Measurements from ENCODE around the gene GPR75.

The GPR75 gene

DNA sequence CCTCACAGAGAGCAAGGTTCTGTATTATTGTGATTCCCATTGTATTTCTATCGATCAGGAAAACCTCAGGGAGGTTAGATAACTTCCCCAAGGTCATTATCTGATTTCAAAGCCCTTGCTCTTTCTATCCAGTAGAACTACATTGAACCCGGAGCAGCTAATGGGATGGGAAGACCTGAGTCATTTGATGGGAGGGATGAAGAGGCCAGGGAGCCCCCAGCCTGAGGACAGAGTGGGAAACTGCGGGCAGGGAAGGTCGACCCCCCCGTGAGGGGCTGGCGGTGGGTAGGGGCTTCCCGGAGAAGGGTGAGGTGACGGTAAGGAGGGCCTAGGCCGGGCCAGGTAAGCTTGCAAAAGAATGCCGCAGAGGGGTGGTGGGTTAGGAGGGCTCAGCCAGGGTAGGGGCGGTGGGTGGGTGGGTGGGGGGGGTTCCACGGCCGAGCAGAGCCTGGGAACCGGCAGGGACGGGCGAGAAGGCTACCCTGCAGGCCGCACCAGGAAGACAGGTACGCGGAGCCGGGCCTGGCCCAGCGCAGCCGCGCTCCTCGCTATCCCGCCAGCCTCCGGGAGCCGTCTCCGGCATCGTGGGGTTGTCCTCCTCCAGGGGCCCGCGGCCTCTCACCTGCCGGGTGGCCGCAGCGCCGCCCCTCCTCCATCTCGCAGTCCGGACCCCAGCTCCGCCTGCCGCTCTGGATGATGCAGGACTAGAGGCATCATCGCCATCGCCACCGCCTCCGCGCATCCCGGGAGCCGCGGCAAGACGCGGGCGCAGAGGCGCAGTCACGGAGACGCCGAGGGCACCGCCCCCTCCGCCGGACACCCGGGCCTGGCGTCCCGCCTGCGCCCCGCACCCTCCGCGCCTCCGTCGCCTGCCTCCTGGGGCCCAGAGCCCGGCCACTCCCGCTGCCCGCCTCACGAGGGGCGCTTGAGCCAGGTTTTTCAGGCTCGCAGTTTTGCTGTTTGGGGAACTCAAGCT lies at the start of gene GPR75:
GPR75 (minus strand) TSS at position 762 of the 976 bp plus-strand sequence. CDS start 5,211 bp downstream, outside the sequence.
- DNase-seq = no peak

DNA sequence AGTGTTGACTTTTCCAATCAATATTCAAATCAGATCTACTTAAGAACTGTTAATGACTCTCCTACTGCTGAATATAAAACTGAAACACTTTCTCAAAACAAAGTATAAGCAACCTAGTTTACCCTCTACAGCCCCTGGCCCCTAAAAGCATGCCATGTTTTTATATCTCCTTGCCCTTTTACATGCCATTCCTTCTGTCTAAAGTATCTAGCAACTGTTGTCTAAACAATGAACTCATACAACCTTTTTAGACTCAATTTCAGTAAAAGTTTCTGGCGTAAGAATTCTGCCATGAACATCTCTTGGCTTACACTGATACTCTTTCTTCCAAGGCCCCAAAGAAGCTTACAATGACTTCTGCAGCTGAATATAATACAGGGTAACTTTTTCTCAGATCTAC lies 47.8 kb upstream of the GPR75 start:
- no peak for DNase-seq

DNA sequence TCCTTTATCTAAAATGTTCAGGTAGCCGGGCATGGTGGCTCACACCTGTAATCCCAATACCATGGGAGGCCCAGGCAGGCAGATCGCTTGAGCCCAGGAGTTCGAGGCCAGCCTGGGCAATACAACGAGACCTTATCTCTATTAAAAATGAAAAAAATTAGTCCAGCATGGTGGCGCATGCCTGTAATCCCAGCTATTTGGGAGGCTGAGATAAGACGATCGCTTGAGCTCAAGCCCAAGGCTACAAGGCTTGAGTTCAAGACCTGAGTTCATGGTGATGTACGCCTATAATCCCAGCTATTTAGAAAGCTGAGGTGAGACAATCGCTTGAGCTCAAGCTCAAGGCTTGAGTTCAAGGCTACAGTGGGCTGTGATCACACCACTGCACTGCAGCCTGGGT lies 45.6 kb upstream of the GPR75 start:
- no peak for DNase-seq

DNA sequence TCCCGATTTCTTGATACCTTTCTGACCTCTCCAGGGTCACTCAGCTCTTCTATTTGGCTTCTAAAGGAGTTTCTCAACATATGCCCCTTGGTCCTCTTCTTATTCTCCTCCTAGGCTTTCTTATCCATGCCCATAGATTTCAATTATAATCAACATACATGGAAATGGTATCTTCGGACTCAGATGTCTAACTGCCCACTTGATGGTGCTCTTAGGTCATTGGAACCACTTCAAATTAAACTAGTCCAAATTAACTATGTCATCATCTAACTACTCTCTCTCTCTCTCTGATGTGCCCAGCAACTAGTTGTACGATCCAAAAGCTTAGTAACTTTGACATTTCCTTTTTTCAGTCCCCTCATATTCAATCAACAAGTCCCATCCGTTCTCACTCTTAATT lies 43.2 kb upstream of the GPR75 start:
- DNase-seq = no peak

DNA sequence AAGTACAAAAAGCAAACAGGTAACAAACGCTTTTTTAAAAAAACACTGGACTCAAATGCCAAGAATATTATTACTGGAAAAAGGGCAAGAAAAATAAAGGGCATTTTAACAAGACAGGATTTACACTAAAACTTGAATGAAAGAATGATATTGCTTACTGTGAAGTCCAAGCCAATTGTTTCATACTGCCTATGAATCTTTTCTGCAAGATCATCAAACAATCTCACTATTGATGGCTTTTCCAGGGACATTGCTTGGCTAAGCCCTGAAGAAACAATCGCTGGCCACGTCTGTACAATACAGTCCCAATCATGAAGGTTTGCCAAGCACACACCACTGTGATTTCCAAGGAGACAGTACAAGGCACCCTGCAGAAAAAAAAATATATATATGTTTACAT lies 41.4 kb upstream of the GPR75 start:
- DNase-seq = no peak

DNA sequence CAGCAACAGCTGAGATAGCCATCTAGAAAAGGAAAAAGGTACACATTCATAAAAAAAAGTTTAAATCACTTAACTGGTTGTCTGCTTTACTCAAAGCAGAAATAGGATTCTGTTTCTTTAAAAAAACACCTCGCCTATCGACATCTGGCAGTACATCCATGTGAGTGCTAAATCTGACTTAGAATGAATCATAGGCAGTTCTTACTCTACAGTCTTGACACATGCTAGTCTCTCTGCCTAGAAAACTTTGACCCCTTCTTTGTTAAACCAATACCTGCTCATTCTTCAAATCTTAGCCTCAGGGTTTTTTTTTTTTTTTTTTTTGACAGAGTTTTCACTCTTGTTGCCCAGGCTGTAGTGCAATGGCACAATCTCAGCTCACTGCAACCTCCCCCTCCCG lies 37.1 kb upstream of the GPR75 start:
- DNase-seq = no peak

DNA sequence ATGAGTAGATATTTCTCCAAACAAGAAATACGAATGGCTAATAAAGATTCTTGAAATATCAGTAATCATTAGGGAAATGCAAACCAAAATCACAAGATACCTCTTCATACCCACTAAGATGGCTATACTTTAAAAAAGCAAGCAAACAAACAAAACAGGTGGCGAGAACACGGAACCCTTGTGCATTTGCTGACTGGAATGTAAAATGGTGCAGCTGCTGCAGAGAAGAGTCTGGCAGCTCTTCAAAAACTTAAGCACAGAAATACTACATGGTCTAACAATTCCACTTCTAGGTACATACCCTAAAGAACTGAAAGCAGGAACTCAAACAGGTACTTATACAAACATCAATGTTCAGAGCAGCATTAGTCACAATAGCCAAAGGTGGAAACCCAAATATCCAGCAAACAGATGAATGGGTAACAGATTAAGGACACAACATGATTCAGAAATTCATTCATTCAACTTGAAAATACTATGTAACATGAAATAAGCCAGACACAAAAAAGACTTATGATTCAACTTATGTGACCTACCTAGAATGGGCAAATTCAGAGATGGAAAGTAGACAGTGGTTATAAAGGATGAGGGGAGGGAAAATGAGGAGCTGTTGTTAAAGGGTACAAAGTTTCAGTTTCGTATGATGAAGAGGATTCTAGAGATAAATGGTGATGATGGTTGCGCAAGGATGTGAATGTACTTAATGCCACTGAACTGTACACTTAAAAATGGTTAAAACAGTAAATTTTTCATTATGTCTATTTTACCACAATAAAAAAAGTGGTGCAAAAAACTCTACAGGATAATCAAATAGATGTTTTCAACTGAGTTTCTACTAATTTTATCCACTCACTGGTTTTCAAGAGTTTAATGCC lies 26.9 kb upstream of the GPR75 start:
- no peak for DNase-seq

DNA sequence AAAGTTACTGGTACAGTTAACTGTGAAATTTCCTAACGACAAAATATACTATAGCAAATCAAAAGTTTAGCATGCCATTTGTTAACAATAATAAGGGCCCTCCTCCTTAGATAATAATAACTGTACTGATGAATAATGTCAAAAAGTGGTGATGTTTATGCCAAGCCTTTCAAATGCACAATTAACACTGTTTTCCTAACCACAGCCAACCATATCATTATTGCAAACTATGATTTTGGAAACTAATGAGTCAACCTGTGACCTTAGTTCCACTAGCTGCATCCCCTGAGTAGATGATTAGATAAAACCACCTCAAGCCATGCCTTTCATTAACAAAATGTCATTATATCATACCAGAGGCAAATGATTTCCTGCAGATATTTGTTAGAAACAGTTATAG lies 25.1 kb upstream of the GPR75 start:
- DNase-seq = no peak

DNA sequence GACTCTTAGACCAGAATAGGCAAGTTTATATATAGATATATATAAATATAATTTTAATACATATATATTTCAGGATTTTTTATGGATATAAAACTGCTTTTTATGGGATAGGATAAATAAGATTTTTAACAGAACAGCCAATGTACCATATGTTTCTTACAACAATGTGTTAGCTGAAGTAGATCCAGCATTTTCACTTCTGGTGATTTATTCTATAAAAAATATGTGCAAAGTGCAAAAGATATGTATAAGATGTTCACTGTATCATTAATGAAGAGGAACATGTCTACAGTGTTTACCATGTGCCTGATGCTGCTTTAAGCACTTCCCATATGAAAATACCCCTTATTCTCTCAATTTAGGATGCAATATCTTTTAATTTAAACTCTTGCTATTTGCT lies 22.2 kb upstream of the GPR75 start:
- no peak for DNase-seq

DNA sequence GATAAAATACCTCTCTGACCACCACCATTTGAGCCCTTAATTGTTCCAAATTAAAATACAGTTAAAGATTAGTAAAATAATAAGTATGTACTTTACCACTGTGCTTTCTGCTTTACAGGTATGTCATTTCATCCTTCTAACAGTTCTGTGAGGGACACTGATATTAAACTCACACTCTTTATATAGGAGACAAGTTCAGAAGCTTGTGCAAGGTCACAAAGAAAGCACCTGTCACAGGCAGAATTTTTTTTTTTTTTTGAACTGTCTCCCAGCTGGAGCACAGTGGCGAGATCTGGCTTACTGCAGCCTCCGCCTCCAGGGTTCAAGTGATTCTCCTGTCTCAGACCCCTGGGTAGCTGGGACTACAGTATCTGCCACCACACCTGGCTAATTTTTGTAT lies 21.6 kb upstream of the GPR75 start:
- DNase-seq = no peak

DNA sequence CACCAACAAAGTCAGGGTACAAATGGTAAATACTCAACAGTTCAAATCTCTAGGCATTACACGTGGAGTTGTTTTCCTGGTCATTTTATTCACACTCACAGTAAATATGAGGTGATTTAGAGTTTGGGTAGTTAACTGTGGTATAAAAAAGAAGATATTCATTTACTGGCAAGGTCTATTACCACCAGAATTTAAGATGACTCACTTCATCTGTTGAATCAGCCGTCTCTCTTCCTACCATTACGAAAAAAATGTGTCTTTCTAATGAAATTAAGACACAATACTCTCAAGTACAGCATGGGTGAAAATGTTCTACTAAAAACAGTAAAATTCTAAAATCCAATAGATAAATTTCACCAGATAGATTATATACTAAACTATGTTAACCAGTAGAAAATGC lies 21.0 kb upstream of the GPR75 start:
- no peak for DNase-seq

DNA sequence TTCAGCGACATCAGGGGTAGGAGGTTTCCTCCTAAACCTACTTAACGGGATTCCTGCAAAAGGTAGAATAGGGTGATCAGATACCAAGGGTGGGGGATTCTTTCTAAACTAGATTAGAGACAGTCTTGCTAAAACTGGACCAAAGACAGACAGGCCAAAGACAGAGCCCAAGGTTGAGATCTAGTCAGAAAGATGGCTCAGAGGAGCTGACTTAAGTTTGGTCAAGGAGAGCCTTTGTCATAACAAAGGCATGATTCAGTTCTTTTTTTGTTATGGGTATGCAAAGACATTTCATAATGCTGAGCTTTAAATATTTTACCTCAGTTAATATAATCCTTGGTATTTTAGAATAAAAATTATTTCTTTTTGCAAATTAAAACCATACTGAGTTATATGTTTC lies 17.8 kb upstream of the GPR75 start:
- no peak for DNase-seq

DNA sequence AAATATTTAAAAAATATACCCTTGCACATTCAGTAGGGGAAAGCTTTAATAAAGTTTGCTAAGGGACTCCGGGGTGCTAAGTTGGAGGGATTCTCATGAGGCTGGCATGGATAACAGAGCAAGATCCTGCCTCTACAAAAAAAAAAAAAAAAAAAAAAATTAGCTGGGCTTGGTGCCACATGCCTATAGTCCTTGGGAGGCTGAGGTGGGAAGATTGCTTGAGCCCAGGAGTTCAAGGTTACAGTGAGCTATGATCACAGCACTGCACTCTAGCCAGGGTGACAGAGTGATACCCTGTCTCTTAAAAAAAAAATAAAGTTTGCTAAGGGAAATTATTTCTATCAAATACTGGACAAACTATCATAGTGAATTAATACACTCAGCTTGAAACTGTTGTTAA lies 17.3 kb upstream of the GPR75 start:
- DNase-seq = no peak

DNA sequence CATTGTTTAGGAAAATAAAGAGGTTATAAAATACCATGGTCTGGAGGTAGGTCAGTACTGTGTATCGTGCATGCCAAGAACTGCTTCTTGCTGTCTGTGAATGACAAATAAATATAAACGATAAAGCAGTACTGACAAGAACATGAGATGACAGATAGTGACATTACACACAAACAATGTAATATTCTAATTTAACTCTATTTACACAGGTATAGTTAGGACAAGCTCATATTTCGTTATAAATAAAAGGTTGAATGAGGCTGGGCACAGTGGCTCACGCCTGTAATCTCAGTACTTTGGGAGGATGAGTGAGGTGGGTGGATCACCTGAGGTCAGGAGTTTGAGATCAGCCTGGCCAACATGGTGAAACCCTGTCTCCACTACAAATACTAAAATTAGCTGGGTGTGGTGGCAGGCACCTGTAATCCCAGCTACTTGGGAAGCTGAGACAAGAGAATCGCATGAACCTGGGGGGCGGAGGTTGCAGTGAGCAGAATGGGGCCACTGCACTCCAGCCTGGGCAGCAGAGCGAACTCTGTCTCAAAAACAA lies 14.7 kb upstream of the GPR75 start:
- no peak for DNase-seq

DNA sequence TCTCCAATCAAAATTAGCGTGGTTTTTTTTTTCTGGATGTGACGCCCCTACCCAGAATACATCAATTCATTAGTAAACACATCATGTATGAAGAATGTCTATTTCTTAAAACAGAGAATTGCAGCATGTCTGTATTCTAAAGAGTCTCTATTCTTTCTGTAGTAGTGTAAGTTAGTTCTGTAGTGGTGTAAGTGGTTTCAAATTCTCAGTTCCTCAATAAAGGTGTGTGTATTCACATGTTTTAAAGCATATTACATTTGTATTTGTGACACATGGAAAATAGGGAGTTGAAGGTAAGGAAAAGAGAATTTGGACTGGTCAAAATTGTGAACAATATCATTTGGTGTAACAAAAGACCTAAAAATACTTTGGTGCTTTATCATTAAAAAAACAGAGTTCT lies 8.0 kb upstream of the GPR75 start:
- no peak for DNase-seq

DNA sequence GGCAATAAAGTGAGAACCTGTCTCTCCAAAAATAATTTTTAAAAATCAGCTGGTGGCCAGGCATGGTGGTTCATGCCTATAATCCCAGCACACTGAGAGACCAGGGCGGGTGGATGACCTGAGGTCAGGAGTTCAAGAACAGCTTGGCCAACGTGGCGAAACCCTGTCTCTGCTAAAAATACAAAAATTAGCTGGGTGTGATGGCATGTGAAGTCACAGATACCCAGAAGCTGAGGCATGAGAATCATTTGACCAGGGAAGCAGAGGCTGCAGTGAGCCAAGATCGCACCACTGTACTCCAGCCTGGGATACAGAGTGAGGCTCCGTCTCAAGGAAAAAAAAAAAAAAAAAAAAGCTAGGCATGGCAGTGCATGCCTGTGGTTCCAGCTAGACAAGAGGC lies 7.4 kb upstream of the GPR75 start:
- DNase-seq = no peak

DNA sequence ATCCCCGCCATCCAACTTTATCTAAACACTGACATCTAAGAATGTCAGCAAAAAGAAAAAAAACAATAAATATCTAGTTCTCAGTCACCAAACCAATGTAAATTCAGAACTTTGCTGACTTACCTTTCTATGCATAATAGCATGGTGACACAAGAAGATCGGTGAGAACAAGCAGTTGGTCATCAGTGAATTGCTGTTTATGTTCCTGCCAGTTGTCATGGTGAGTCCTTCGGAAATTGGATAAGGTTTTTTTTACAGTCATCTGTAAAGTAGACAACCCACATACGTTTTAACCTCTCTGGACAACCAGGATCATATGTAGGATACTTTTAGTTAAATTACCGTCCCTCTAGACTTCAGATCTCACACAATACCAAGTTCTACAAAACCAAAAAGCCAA lies 6.2 kb upstream of the GPR75 start:
- no peak for DNase-seq

DNA sequence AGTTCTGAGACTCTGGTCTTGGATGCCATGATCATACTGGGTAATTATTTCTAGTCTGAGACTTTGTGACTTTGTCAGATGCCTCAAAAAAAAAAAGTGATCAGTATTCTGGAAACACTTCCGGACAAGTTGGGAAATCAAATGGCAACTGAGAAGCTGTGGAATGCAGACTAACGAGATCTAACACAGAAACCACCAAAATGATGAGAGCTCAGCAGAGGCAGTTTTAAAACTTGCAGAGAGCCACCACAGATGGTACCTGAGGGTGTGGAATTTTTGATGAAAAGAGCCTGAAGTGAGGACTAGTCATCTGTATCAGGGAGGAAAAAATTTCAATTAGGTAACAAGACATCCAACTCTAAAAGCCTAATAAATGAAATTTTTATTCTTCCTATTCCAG lies 5.5 kb upstream of the GPR75 start:
- no peak for DNase-seq

DNA sequence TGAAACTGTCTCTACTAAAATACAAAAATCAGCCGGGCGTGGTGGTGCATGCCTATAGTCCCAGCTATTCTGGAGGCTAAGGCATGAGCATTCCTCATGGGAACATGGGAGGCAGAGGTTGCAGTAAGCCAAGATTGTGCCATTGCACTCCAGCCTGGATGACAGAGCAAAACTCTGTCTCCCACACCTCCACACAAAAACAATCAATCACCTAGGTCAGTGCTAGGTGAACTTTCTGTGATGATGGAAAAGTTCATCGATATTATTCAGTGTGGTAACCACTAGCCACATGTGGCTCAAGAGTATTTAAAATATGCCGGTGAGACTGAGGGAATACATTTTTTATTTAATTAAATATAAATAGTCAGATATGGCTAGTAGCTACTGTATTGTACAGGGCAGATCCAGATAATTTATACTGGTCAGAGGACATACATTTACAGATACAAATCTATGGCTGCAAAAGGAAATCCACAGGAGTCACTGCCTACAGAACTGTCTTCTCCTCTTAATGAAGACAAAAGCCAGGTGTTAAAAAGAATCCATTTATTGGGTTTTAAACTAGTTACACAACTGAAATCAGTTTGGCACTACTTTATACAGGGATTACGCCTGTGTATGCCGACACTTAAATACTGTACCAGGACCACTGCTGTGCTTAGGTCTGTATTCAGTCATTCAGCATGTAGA lies 3.9 kb upstream of the GPR75 start:
- no peak for DNase-seq

DNA sequence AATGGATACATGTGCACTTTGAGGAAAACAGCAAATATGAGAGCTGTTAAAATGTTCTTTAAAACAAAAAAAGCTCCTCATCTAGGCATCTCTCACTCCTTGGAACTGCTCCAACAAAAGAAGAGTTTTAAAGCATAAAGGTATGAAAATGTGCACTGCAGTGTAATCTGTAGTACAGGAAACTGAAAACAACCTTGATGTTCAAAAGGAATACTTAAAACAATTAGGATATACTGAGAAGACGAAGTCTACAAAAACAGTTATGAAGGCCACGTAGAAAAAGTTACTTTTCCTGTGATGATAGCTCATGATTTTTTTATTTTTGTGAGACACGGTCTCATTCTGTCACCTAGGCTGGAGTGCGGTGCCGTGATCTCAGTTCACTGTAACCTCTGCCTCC lies 2.1 kb upstream of the GPR75 start:
- no peak for DNase-seq

DNA sequence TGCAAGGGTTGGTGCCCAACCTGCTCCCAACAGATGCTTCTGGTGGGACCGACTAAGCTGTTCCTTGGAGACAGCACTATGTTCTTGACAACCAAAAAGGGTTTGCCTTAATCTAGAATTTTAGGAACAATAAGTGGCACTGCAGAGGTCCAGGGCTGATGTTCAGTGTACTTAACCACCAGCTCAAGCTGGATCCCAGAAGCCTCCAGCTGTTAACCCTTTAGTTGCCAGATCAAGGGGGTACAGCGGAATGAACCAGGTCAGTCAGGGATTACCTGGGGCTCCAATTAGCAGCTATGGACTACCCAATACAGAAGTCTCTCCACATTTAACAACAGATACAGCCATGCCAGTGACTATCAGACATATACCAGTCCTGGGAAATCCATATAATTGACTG lies 3.5 kb downstream of the GPR75 start:
- no peak for DNase-seq

DNA sequence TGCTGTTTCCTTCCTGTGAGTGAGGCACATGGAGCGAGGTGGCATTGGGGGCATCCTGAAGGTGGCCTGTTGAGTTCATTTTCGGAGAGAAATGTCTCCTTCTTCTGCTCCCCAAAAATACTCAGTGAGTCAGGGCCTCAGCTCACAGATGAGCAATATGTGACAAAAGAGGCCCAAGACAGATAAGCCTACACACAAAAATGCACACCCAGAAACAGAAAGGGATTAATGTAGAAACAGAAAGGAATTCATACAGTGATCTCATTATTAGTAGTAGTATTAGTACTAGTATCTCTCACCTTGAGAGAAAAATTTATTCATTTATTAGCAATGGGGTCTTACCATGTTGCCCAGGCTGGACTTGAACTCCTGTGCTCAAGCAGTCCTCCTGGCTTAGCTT lies 5.1 kb downstream of the GPR75 start:
- DNase-seq = no peak

DNA sequence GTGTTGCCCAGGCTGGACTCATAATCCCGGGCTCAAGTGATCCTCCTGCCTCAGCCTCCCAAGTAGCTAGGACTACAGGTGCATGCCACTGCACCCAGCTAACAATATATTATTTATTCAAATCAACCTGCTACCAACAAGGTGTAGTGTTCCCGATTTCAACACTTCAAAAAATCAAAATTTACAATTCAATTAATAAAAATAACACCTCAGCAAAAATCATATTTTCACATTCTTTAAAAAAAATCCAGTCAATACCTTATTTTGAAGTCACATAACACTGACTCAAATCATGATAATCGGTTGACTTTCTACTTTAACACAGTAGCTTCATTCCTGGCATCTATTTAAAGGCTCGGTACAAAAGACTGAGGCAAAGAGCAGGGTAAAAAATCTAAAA lies 7.2 kb downstream of the GPR75 start:
- DNase-seq = no peak
